Renal cortical epithelial cell (primary cell): ENCODE results near the gene TMEM87B. TPM values are rescaled to one million over a fixed set of nuclear protein-coding genes. Genes with fewer than 3 reads are reported as not detected.

Experiments
- DNase-seq: peaks from one replicate; pipeline ENCODE4 v3.0.0-alpha.2; 2011; ENCODE audit warnings: low read depth
- total RNA-seq: library from RNA; depleted of rRNA; stranded (reverse); fragments of >200 nt; gene quantifications from 2 replicates; pipeline ENCODE4 v1.2.3, GENCODE V29; 2014

TMEM87B gene
- total RNA-seq, 1 donor from 2014 or later = 37.3 TPM

DNA sequence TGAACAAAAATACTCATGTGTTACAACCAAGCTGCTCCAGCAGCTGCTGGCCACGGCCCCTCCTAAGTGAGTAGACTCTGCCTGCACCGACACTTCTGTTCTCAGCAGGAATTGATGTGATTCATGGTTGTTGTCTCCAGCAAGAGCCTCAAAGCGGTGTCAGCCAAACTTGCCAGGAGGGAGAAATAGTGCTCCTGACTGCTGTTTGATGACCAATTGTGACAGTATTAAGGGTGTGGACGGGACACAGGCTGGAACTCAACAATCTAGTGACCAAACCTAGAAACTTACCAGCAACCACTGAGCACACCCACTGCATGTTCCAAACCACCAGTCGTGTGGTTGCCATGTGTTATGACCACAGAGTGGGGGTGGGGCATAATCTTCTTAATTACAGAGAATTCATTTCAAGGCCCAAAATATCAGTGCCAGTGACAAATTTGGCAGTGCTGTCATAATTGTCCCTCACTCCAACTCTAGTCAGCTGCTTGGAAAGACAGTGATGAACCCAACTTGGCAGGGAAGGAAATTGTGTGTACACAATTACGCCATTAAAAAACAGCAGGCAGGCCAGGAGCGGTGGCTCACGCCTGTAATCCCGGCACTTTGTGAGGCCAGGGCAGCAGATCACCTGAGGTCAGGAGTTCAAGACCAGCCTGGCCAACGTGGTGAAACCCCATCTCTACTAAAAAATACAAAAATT is 113.5 kb downstream of the TMEM87B start:
- DNase-seq = no peak

Other genes starting within 250 kb of the TMEM87B start
- 67.7 and 78.0 TPM in 2 replicates for gene ANAPC1, start 171.1 kb upstream of the TMEM87B start, total RNA-seq
- 4.4 and 5.7 TPM in 2 replicates for gene MERTK, start 156.7 kb upstream of the TMEM87B start, total RNA-seq
- gene FBLN7, start 83.1 kb downstream of the TMEM87B start, total RNA-seq = 0.15 and 0.52 TPM in 2 replicates
- 9.9 and 11.2 TPM in 2 replicates for gene ZC3H8, start 199.8 kb downstream of the TMEM87B start, total RNA-seq
- gene ZC3H6, start 220.3 kb downstream of the TMEM87B start, total RNA-seq = 4.7 and 7.0 TPM in 2 replicates